Activated naive CD4-positive, alpha-beta T cell treated with anti-CD3 and anti-CD28 coated beads for 36 hours (primary cell): Measurements from ENCODE around the gene KBTBD4. TPM values are rescaled to one million over a fixed set of nuclear protein-coding genes. Genes with fewer than 3 reads are reported as not detected.
A peak's percentile ranks its signal among the peaks of the same experiment; 100 is the strongest.

Experiments
- CTCF ChIA-PET: fragments of 350-600 bp; sonication (Branson Sonifier 250); formaldehyde crosslinking; loops from one replicate; lab custom pipeline; 2021; ENCODE audit warnings: antibody characterized with exemption; lab: Charles Lee
- DNase-seq: peaks from one replicate; pipeline ENCODE4 v3.0.0-alpha.2; 2020
- H3K27ac Mint-ChIP-seq: one replicate; pipeline ENCODE4 v1.8.0; 2021; ENCODE audit warnings: mild to moderate bottlenecking, mixed read lengths
- H3K27me3 Mint-ChIP-seq: one replicate; pipeline ENCODE4 v1.8.0; 2021; ENCODE audit warnings: low read depth, mixed read lengths
- H3K36me3 Mint-ChIP-seq: one replicate; pipeline ENCODE4 v1.8.0; 2021; ENCODE audit warnings: low read depth, mixed read lengths
- H3K4me1 Mint-ChIP-seq: one replicate; pipeline ENCODE4 v1.8.0; 2021; ENCODE audit warnings: low read depth, mixed read lengths
- H3K4me3 Mint-ChIP-seq: one replicate; pipeline ENCODE4 v1.8.0; 2021; ENCODE audit warnings: mild to moderate bottlenecking, moderate library complexity, mixed read lengths
- H3K9me3 Mint-ChIP-seq: one replicate; pipeline ENCODE4 v1.8.0; 2021; ENCODE audit warnings: mixed read lengths
- intact Hi-C: fragments of 100-400 bp; cut with micrococcal nuclease; formaldehyde crosslinking; loops from one replicate; pipeline ENCODE4 v1.15.1; 2023
- total RNA-seq, 2 experiments: library from RNA; stranded (reverse); gene quantifications; one replicate each; pipeline ENCODE4 v1.2.3, GENCODE V29; 2021

Gene KBTBD4
- total RNA-seq, 2 experiments from 2014 or later = 13.8 to 15.4 TPM

GRCh38 chr11:47589118-47589517 lies 10.3 kb upstream of the KBTBD4 start:
- Mint-ChIP-seq H3K27ac (no peak overlapping the region), H3K4me1 (peaks cover 19% of the 10 kb centered on the region), H3K27me3 (peaks cover 20% of the 10 kb centered on the region), H3K4me3 (no peak overlapping the region), H3K36me3 (peaks cover 7% of the 10 kb centered on the region), H3K9me3 (no peaks in the 10 kb centered on the region)
- CTCF ChIA-PET = no interaction called here
- intact Hi-C loops = no loop called here
- no peak for DNase-seq

- Mint-ChIP-seq H3K4me1 (peaks cover 11% of the 10 kb centered on the region), H3K9me3 (no peaks in the 10 kb centered on the region), H3K27me3 (peaks cover 9% of the 10 kb centered on the region), H3K4me3 (no peak overlapping the region), H3K27ac (no peak overlapping the region), H3K36me3 (peaks cover 15% of the 10 kb centered on the region)
- CTCF ChIA-PET = no interaction called here
- intact Hi-C loops = no loop called here
- DNase-seq = no peak
Measured at GRCh38 chr11:47587723-47588326, 9.1 kb upstream of the KBTBD4 start.

- intact Hi-C loops = no loop called here
- Mint-ChIP-seq H3K4me1 (peaks cover 6% of the 10 kb centered on the region), H3K27me3 (peaks cover 3% of the 10 kb centered on the region), H3K36me3 (peaks cover 20% of the 10 kb centered on the region), H3K4me3 (no peak overlapping the region), H3K27ac (no peak overlapping the region), H3K9me3 (no peaks in the 10 kb centered on the region)
- no peak for DNase-seq
- CTCF ChIA-PET = no interaction called here
Measured at GRCh38 chr11:47587039-47587716, 8.4 kb upstream of the KBTBD4 start.

- no peak within 1 kb of the TSS for H3K4me3 Mint-ChIP-seq
- CTCF ChIA-PET = interaction anchor here (0.6 to 0.8 kb wide), 2 partner anchors 10 to 29 kb away, joined by 3 to 5 read pairs; no protein-coding TSS in a partner anchor
- intact Hi-C loops = no loop called here
- H3K36me3 Mint-ChIP-seq = peaks cover 27% of the 10 kb centered on the region
- no peaks in the 10 kb centered on the region for H3K27me3 Mint-ChIP-seq
- H3K27ac Mint-ChIP-seq = no peak within 1 kb of the TSS
- H3K4me1 Mint-ChIP-seq = peaks cover 4% of the 10 kb centered on the region
- H3K9me3 Mint-ChIP-seq = no peaks in the 10 kb centered on the region
- no peak for DNase-seq
Measured at GRCh38 chr11:47586098-47586855, 7.5 kb upstream of the KBTBD4 start, which contains the start of gene FAM180B. TSS of gene FAM180B (plus strand) at chr11:47586678. CDS start at chr11:47586769, 91 bp downstream.

GRCh38 chr11:47583844-47584243 lies 5.1 kb upstream of the KBTBD4 start:
- intact Hi-C loops = no loop called here
- H3K36me3 Mint-ChIP-seq = peaks cover 32% of the 10 kb centered on the region
- CTCF ChIA-PET = no interaction called here
- H3K27ac Mint-ChIP-seq = no peak overlapping the region
- peaks cover 19% of the 10 kb centered on the region for H3K4me1 Mint-ChIP-seq
- H3K9me3 Mint-ChIP-seq = no peaks in the 10 kb centered on the region
- no peak overlapping the region for H3K4me3 Mint-ChIP-seq
- no peak for DNase-seq
- H3K27me3 Mint-ChIP-seq = no peaks in the 10 kb centered on the region

- H3K27ac Mint-ChIP-seq = peak overlapping the region; percentile 70
- no peaks in the 10 kb centered on the region for H3K27me3 Mint-ChIP-seq
- CTCF ChIA-PET = interaction anchor here (0.6 to 0.9 kb wide), 2 partner anchors 9 to 58 kb away, joined by 4 read pairs; no protein-coding TSS in a partner anchor
- peak overlapping the region; percentile 97 for H3K4me3 Mint-ChIP-seq
- intact Hi-C loops = loop anchor here (1.0 to 2.0 kb wide), 4 partner anchors 137 to 271 kb away; partner anchors contain the start of genes AGBL2, FNBP4, NUP160 and SLC39A13
- H3K36me3 Mint-ChIP-seq = peaks cover 41% of the 10 kb centered on the region
- no peak for DNase-seq
- H3K4me1 Mint-ChIP-seq = peaks cover 46% of the 10 kb centered on the region
- H3K9me3 Mint-ChIP-seq = no peaks in the 10 kb centered on the region
Measured at GRCh38 chr11:47577460-47578041, 1.2 kb downstream of the KBTBD4 start.

- no peak for DNase-seq
- Mint-ChIP-seq H3K4me1 (peaks cover 33% of the 10 kb centered on the region), H3K36me3 (peaks cover 30% of the 10 kb centered on the region), H3K27ac (no peak overlapping the region), H3K27me3 (no peaks in the 10 kb centered on the region), H3K9me3 (no peaks in the 10 kb centered on the region), H3K4me3 (no peak overlapping the region)
- CTCF ChIA-PET = interaction anchor here (1.4 kb wide), 2 partner anchors 8 to 20 kb away, joined by 4 to 5 read pairs; partner anchors contain the start of genes CELF1 and PTPMT1
- intact Hi-C loops = no loop called here
Measured at GRCh38 chr11:47573321-47573720, 5.4 kb downstream of the KBTBD4 start.

GRCh38 chr11:47572715-47573255 lies 6.0 kb downstream of the KBTBD4 start:
- DNase-seq = no peak
- peaks cover 31% of the 10 kb centered on the region for H3K36me3 Mint-ChIP-seq
- H3K9me3 Mint-ChIP-seq = no peaks in the 10 kb centered on the region
- no peak overlapping the region for H3K27ac Mint-ChIP-seq
- CTCF ChIA-PET = no interaction called here
- H3K4me3 Mint-ChIP-seq = no peak overlapping the region
- H3K4me1 Mint-ChIP-seq = peaks cover 28% of the 10 kb centered on the region
- intact Hi-C loops = no loop called here
- H3K27me3 Mint-ChIP-seq = no peaks in the 10 kb centered on the region

- intact Hi-C loops = no loop called here
Measured at GRCh38 chr11:47571895-47572294, 6.9 kb downstream of the KBTBD4 start.

GRCh38 chr11:47571357-47571729 lies 7.4 kb downstream of the KBTBD4 start:
- Mint-ChIP-seq H3K27ac (peak overlapping the region; percentile 43), H3K9me3 (no peaks in the 10 kb centered on the region), H3K4me3 (no peak overlapping the region), H3K36me3 (peaks cover 26% of the 10 kb centered on the region), H3K27me3 (no peaks in the 10 kb centered on the region), H3K4me1 (peaks cover 24% of the 10 kb centered on the region)
- CTCF ChIA-PET = no interaction called here
- no peak for DNase-seq
- intact Hi-C loops = no loop called here

More at GRCh38 chr11:47571895-47572294, 6.9 kb downstream of the KBTBD4 start:
- H3K27ac Mint-ChIP-seq = no peak overlapping the region
- CTCF ChIA-PET = no interaction called here
- no peaks in the 10 kb centered on the region for H3K9me3 Mint-ChIP-seq
- no peaks in the 10 kb centered on the region for H3K27me3 Mint-ChIP-seq
- H3K36me3 Mint-ChIP-seq = peaks cover 27% of the 10 kb centered on the region
- no peak overlapping the region for H3K4me3 Mint-ChIP-seq
- H3K4me1 Mint-ChIP-seq = peaks cover 22% of the 10 kb centered on the region
- no peak for DNase-seq

GRCh38 chr11:47570651-47571356 lies 8.0 kb downstream of the KBTBD4 start:
- Mint-ChIP-seq H3K36me3 (peaks cover 24% of the 10 kb centered on the region), H3K27me3 (no peaks in the 10 kb centered on the region), H3K4me1 (peaks cover 23% of the 10 kb centered on the region), H3K9me3 (no peaks in the 10 kb centered on the region), H3K4me3 (no peak overlapping the region), H3K27ac (peak overlapping the region; percentile 43)
- no peak for DNase-seq
- CTCF ChIA-PET = interaction anchor here (0.6 kb wide), 1 partner anchor 11 kb away, joined by 4 read pairs; no protein-coding TSS in a partner anchor
- intact Hi-C loops = no loop called here
